ENCODE results near the gene MAP1LC3A.

Gene MAP1LC3A

GRCh38 chr20:34549291-34549928, 9.1 kb upstream of the MAP1LC3A start:
- H3K27ac ChIP-seq, result no peak overlapping the region
- TF ChIP-seq, protein P1, sequence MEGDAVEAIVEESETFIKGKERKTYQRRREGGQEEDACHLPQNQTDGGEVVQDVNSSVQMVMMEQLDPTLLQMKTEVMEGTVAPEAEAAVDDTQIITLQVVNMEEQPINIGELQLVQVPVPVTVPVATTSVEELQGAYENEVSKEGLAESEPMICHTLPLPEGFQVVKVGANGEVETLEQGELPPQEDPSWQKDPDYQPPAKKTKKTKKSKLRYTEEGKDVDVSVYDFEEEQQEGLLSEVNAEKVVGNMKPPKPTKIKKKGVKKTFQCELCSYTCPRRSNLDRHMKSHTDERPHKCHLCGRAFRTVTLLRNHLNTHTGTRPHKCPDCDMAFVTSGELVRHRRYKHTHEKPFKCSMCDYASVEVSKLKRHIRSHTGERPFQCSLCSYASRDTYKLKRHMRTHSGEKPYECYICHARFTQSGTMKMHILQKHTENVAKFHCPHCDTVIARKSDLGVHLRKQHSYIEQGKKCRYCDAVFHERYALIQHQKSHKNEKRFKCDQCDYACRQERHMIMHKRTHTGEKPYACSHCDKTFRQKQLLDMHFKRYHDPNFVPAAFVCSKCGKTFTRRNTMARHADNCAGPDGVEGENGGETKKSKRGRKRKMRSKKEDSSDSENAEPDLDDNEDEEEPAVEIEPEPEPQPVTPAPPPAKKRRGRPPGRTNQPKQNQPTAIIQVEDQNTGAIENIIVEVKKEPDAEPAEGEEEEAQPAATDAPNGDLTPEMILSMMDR (IDR thresholded peaks at IDR 0.05), result no peak
- no peak for DNase-seq (ENCODE audit: low spot score)

DNA sequence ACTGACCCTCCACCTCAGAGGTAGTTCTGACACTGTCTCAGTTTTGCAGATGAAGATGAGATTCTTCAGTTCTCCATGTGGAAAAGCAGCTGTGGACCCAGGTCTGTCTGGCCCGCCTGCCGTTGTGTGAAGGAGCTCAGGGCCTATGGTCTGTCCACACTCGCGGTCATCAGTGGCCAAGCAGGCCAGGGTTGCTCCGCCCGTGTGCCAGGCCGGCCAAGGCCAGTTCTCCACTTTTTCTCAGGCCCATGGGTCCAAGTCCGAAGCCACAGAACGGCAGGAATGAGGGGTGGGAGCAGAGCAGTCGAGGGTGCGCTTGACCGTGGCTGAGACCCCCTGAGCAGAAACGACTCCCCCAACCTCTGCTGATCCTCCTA, 8.6 kb upstream of the MAP1LC3A start:
- no peak for DNase-seq (ENCODE audit: low spot score)
- TF ChIP-seq, protein P1 (IDR thresholded peaks at IDR 0.05), result no peak
- H3K4me3 ChIP-seq, result no peak overlapping the region
- H3K27ac ChIP-seq, result no peak overlapping the region

More at GRCh38 chr20:34549291-34549928, 9.1 kb upstream of the MAP1LC3A start:
- no peak overlapping the region for H3K4me3 ChIP-seq

DNA sequence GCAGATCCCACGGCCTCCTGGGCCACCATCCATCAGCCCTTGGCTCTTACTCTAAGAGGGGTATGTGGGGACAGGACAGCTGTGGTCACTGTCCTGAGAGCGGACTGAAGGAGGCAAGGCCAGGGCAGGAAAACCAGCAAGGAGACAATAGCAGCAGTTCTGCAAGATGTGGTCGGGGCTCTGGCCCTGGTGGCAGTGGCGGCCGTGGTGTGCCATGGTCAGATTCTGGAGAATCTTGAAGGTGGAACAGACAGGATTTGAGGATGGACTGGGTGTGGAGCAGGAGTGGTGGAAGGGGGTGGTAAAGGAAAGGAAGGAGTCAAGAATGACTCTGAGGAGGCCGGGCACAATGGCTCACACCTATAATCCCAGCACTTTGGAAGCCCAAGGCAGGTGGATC, 5.9 kb upstream of the MAP1LC3A start:
- no peak for DNase-seq (ENCODE audit: low spot score)
- TF ChIP-seq, protein P1 (IDR thresholded peaks at IDR 0.05), result no peak
- no peak overlapping the region for H3K27ac ChIP-seq

DNA sequence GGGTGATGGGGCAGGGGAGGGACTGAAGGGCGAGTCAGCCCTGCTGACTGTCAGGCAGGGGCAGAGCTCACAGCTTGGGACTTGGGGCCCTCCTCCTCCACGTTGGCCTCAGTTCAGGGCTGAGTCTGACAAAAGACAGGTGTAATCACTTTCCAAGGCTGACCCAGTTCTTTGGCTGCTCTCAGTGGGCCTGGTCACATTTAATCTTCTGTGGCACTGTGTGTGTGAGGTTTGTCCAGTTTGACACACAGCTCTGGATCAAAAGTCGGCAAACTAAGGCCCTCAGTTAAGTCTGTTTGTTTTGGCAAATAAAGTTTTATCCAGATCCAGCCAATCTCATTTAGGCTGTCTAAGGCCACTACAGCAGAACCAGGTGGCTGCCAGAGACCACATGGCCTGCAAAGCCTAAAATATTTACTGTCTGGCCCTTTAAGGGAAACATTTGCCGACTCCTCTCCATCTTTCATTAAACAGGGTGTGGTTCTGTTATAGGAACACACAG, 5.1 kb upstream of the MAP1LC3A start:
- TF ChIP-seq, protein P1 (IDR thresholded peaks at IDR 0.05), result no peak
- Histone ChIP-seq H3K4me3 (no peak overlapping the region), H3K27ac (no peak overlapping the region)
- DNase-seq (ENCODE audit: low spot score), result no peak

More for the DNA sequence above, 5.9 kb upstream of the MAP1LC3A start:
- no peak overlapping the region for H3K4me3 ChIP-seq

DNA sequence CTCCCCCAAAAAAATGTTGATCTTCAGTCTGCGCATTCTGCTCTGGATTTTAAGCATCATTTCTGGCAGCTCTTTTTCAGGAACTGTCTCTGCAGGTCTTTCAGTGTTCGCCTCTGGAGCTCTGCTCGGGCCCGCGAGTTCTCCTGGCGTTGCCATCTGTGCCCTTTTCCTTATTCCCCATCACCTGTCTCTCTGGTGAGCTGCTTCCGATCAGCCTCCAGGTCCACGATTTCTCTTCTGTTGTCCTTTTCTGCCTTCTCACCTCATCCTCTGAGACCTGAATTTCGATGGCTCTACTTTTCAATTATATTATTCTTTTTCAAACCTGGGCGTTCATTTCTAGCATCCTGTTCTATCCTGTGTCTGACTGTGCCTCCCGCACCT, 590 bp upstream of the MAP1LC3A start:
- DNase-seq (ENCODE audit: low spot score), result no peak
- peak overlapping the region; percentile 92 to 98 for H3K27ac ChIP-seq

DNA sequence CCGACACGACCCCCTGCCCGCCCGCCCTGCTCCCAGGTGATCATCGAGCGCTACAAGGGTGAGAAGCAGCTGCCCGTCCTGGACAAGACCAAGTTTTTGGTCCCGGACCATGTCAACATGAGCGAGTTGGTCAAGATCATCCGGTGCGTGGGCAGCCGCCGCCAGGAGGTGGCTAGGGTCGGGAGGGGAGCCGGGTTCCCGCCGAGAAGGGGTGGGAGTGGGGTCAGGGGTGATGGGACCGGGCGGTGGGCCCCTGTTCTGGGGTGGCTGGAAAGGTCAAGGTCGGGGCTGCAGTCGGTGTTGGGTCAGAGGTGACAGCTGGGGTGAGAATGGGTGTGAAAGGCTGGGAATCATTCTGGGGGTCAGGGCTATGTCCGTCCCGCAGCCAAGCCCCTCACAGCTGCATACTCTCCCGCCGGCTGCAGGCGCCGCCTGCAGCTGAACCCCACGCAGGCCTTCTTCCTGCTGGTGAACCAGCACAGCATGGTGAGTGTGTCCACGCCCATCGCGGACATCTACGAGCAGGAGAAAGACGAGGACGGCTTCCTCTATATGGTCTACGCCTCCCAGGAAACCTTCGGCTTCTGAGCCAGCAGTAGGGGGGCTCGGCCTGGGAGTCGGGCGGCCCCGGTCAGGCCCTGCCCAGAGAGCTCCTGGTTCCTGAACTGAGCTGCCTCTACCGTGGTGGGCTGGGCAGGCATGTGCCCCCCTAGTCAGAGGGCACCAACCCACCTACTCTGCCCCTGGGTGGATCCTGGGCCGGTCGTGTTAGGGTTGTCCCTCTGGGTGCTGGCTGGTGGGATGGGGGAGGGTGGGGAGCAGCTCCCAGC, 1.0 kb downstream of the MAP1LC3A start:
- TF ChIP-seq, protein P1 (IDR thresholded peaks at IDR 0.05), result no peak
- H3K27ac ChIP-seq, result peak overlapping the region; percentile 92 to 98
- no peak for DNase-seq (ENCODE audit: low spot score)
- H3K4me3 ChIP-seq, result peak overlapping the region; percentile 76

More for the DNA sequence above, 590 bp upstream of the MAP1LC3A start:
- TF ChIP-seq, protein P1 (IDR thresholded peaks at IDR 0.05), result no peak
- peak overlapping the region; percentile 76 for H3K4me3 ChIP-seq

Data from coronary artery (tissue), 2 donors.